ENCODE results near the gene SIK3.

GRCh38 chr11:117091753-117092477 lies 6.3 kb downstream of the SIK3 start:
- TF ChIP-seq CTCF (IDR thresholded peaks at IDR 0.05), result no peak
- TF ChIP-seq POLR2A (IDR thresholded peaks at IDR 0.05), result no peak

Data from adrenal gland (tissue), 5 donors.